ENCODE measurements around the gene DNAJA3. TPM values are rescaled to one million over a fixed set of nuclear protein-coding genes. Genes with fewer than 3 reads are reported as not detected.

DNAJA3 gene
- total and polyA plus RNA-seq, 3 donors from 2014 or later, result 56.0 to 88.3 (median 80.2) TPM

DNA sequence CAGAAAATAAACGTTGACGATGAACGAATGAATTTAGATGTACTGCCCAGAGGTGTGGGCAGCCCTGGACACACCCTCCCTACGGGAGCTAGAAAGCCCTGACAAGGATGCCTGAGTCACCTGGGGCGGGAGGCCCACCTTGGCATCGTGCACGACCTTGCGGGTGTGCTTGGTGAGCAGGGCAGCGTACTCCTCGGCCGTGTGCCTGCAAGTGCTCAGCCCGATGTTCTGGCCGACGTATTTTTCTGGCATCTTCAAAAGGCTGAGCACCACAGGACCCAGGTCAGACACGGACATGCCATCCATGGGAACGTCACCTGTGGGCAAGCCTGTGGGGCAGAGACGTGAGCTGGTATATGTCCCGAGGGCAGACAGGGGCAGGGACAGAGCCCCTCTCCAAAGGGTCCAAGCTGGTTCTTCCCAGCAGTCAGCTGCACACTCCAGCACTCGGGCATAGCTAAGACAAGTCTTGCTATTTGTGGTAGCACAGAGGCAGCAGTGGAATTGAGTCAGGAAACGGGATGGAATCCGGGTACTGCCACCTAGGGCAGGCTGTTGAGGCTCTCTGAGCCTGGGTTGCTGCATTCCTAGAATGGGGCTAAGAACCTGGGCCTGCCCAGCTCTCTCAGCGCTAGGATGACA lies 38.0 kb downstream of the DNAJA3 start:
- WGBS, 2 donors, result 87 to 91% methylated on average over 11 to 22 of the region's 22 CpGs
- intact Hi-C loops (cut with DNase I; ENCODE audit: low total_unique reads), result no loop called here
- H3K4me1 ChIP-seq, result peaks cover 6% of the 10 kb centered on the region

DNA sequence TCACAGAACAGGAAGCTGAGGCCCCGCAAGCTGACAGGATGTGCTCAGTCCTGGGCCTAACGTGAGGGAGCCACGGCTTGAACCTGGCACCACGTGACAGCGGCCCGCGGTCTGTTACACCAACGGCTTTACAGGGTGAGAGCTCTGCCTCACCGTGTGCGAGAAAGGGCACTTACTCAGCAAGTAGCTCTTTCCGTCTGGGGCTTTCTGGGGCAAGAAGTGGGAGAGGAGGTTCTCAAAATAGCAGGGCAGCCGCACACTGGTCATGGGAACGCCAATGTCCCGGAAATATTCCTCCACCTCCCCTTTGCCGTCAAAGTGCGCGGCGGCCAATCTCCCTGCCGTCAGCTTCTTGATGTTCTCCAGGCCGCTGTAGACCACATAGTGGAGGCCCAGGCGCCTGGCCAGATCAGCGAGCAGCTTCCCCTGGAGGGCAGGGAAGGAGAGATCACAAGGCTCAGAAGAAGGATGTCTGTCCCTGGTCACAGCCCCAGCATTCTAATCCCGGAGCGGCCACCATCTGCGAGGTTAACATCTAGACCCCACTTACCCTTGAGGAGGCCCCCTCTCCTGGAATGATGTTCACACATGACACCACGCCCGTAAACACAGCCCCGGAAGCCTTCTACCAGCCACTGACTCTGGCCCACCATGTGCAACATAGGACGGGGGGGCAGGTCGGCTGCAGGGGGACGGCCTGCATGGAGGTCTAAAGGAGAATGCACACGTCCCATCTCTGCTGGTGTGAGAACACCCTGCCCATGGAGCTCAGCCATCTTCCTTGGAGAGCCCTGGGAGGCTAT lies 40.5 kb downstream of the DNAJA3 start:
- Histone ChIP-seq H3K27ac (no peak overlapping the region), H3K4me3 (no peak overlapping the region), H3K36me3 (ENCODE audit: low read depth, missing control alignments) (no peaks in the 10 kb centered on the region), H3K27me3 (no peaks in the 10 kb centered on the region), H3K9me3 (no peaks in the 10 kb centered on the region), H3K4me1 (no peaks in the 10 kb centered on the region)
- no peak for DNase-seq
- WGBS, 2 donors, result 94 to 99% methylated on average over 21 to 32 of the region's 32 CpGs
- intact Hi-C loops (cut with DNase I; ENCODE audit: low total_unique reads), result no loop called here
- TF ChIP-seq, protein P1, sequence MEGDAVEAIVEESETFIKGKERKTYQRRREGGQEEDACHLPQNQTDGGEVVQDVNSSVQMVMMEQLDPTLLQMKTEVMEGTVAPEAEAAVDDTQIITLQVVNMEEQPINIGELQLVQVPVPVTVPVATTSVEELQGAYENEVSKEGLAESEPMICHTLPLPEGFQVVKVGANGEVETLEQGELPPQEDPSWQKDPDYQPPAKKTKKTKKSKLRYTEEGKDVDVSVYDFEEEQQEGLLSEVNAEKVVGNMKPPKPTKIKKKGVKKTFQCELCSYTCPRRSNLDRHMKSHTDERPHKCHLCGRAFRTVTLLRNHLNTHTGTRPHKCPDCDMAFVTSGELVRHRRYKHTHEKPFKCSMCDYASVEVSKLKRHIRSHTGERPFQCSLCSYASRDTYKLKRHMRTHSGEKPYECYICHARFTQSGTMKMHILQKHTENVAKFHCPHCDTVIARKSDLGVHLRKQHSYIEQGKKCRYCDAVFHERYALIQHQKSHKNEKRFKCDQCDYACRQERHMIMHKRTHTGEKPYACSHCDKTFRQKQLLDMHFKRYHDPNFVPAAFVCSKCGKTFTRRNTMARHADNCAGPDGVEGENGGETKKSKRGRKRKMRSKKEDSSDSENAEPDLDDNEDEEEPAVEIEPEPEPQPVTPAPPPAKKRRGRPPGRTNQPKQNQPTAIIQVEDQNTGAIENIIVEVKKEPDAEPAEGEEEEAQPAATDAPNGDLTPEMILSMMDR (IDR thresholded peaks at IDR 0.05), result no peak
- TF ChIP-seq POLR2A (IDR thresholded peaks at IDR 0.05), result no peak

More for the DNA sequence above, 38.0 kb downstream of the DNAJA3 start:
- no peak overlapping the region for H3K27ac ChIP-seq
- no peaks in the 10 kb centered on the region for H3K9me3 ChIP-seq
- H3K4me3 ChIP-seq, result no peak overlapping the region
- no peaks in the 10 kb centered on the region for H3K36me3 ChIP-seq (ENCODE audit: low read depth, missing control alignments)
- no peak for TF ChIP-seq POLR2A (IDR thresholded peaks at IDR 0.05)
- TF ChIP-seq, protein P1 (IDR thresholded peaks at IDR 0.05), result no peak
- DNase-seq, result no peak
- no peaks in the 10 kb centered on the region for H3K27me3 ChIP-seq

DNA sequence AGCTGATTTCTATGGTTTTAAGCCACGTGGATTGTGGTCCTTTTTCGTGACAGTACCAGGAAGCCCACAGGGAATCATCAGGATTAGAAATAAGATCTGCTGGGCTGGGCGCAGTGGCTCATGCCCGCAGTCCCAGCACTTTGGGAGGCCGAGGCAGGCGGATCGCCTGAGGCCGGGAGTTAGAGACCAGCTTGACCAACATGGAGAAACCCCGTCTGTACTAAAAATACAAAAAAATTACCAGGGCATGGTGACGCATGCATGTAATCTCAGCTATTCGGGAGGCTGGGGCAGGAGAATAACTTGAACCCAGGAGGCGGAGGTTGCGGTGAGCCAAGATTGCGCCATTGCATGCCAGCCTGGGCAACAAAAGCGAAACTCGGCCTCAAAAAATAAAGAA lies 42.2 kb downstream of the DNAJA3 start:
- intact Hi-C loops (cut with DNase I; ENCODE audit: low total_unique reads), result no loop called here
- WGBS, 2 donors, result 95% methylated on average over 16 of the region's 16 CpGs
- no peaks in the 10 kb centered on the region for H3K36me3 ChIP-seq (ENCODE audit: low read depth, missing control alignments)

DNA sequence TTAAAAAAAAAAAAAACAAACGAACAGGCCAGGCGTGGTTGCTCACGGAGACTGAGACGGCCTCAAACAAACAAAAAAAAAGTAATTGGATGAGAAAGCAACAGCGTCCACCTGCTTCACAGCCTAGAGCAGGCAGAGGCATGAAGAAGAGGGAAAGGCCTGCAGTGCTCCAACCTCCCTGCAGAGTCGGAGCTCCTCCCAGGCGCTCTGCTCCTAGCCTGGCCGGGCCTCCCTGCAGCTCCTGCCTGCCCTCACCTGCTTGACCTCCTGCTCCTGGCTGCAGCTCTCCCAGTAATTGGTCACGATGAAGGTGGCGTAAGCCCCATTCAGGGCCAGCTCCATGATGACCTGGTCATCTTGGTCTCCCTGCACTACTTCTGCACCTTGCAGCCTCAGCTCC lies 43.3 kb downstream of the DNAJA3 start:
- Histone ChIP-seq H3K27ac (no peak overlapping the region), H3K27me3 (no peaks in the 10 kb centered on the region), H3K9me3 (no peaks in the 10 kb centered on the region), H3K4me3 (no peak overlapping the region), H3K36me3 (ENCODE audit: low read depth, missing control alignments) (no peaks in the 10 kb centered on the region), H3K4me1 (peaks cover 4% of the 10 kb centered on the region)
- no peak for DNase-seq
- TF ChIP-seq, protein P1 (IDR thresholded peaks at IDR 0.05), result no peak
- no peak for TF ChIP-seq POLR2A (IDR thresholded peaks at IDR 0.05)
- intact Hi-C loops (cut with DNase I; ENCODE audit: low total_unique reads), result no loop called here
- 88 to 91% methylated on average over 9 to 10 of the region's 10 CpGs for WGBS, 2 donors

More for the DNA sequence above, 42.2 kb downstream of the DNAJA3 start:
- no peaks in the 10 kb centered on the region for H3K27me3 ChIP-seq
- no peak overlapping the region for H3K27ac ChIP-seq
- DNase-seq, result no peak
- no peak overlapping the region for H3K4me3 ChIP-seq
- no peaks in the 10 kb centered on the region for H3K9me3 ChIP-seq
- no peak for TF ChIP-seq POLR2A (IDR thresholded peaks at IDR 0.05)
- TF ChIP-seq, protein P1 (IDR thresholded peaks at IDR 0.05), result no peak
- H3K4me1 ChIP-seq, result no peaks in the 10 kb centered on the region

Measured in testis (tissue), 3 donors.